Nephron progenitor cell (in vitro differentiated cells): ENCODE measurements around the gene ELMOD2.

ENCODE experiments used
- DNase-seq: peaks from one replicate; pipeline ENCODE4 v3.0.0; 2021
- H3K27ac Mint-ChIP-seq: 2 replicates; pipeline ENCODE4 v1.8.0; 2021; ENCODE audit warnings: mild to moderate bottlenecking, moderate library complexity, mixed read lengths
- H3K27me3 Mint-ChIP-seq: 2 replicates; pipeline ENCODE4 v1.8.0; 2021; ENCODE audit warnings: mild to moderate bottlenecking, low read depth, mixed read lengths; ENCODE audit not compliant: poor library complexity
- H3K36me3 Mint-ChIP-seq: 2 replicates; pipeline ENCODE4 v1.8.0; 2021; ENCODE audit warnings: low read depth, mixed read lengths
- H3K4me1 Mint-ChIP-seq: 2 replicates; pipeline ENCODE4 v1.8.0; 2021; ENCODE audit warnings: mixed read lengths
- H3K4me3 Mint-ChIP-seq: 2 replicates; pipeline ENCODE4 v1.8.0; 2021; ENCODE audit warnings: mild to moderate bottlenecking, moderate library complexity, mixed read lengths
- H3K9me3 Mint-ChIP-seq: 2 replicates; pipeline ENCODE4 v1.8.0; 2021; ENCODE audit warnings: mild to moderate bottlenecking, moderate library complexity, mixed read lengths
- CTCF ChIP-seq: fragments of 200-600 bp; sonication (generic); IDR thresholded peaks from 2 replicates; pipeline ENCODE4 v1.5.0; 2021; ENCODE audit warnings: antibody characterized with exemption

Gene ELMOD2

DNA sequence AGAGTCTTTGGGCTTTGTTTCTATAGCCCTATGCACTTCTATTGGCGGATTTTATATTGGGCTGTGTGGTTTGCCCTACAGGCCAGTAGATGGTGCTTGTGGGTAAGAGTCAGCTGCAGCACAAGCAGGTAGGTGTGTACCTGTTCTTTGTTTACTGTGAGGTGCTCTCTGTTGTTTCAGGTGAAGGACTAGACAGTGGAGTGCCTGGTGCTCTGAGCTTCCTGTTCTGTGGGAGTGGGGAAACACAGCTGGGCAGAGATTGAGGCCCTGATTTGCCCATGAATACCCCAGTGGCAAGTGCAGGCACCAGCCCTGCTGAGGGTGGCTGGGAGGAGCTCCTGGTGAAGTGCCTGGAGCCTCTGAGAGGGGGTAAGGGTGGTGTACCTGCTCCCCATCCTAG, 71.1 kb downstream of the ELMOD2 start:
- peaks cover 45% of the 10 kb centered on the region for H3K27me3 Mint-ChIP-seq
- DNase-seq: no peak

DNA sequence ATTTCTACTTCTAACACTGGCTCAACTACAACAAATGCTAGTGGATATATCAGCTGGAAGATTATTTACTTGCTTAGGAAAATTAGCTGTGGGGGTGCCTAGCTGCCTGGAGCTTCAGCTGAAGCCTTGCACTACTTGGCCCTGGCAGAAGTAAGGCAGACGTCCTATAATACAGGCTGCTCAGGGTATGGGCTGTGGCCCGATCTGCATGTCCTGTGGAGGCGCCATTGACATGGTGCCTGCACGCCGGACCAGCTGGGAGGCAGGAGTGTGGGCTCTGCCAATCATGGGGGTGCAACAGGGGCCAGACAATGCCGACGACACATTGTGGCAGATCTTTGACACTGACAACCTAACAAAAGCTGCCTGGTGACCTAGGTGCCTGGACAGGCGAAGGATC, 76.4 kb downstream of the ELMOD2 start:
- no peak for DNase-seq
- Mint-ChIP-seq H3K27ac (no peak overlapping the region), H3K9me3 (no peaks in the 10 kb centered on the region), H3K36me3 (no peaks in the 10 kb centered on the region), H3K4me1 (peaks cover 6% of the 10 kb centered on the region), H3K27me3 (peaks cover 30% of the 10 kb centered on the region), H3K4me3 (no peak overlapping the region)
- no peak for TF ChIP-seq CTCF

More for the DNA sequence above, 71.1 kb downstream of the ELMOD2 start:
- Mint-ChIP-seq H3K4me1 (no peaks in the 10 kb centered on the region), H3K9me3 (peaks cover 23% of the 10 kb centered on the region), H3K4me3 (no peak overlapping the region), H3K36me3 (no peaks in the 10 kb centered on the region), H3K27ac (no peak overlapping the region)
- TF ChIP-seq CTCF: peak; percentile 28

- peaks cover 25% of the 10 kb centered on the region for H3K27me3 Mint-ChIP-seq
- H3K9me3 Mint-ChIP-seq: no peaks in the 10 kb centered on the region
- no peaks in the 10 kb centered on the region for H3K36me3 Mint-ChIP-seq
- H3K4me3 Mint-ChIP-seq: no peak overlapping the region
- peaks cover 11% of the 10 kb centered on the region for H3K4me1 Mint-ChIP-seq
- no peak for DNase-seq
- no peak for TF ChIP-seq CTCF
- H3K27ac Mint-ChIP-seq: no peak overlapping the region
Measured at GRCh38 chr4:140602714-140603113, 78.7 kb downstream of the ELMOD2 start.

GRCh38 chr4:140603286-140603685, 79.3 kb downstream of the ELMOD2 start:
- Mint-ChIP-seq H3K4me3 (no peak overlapping the region), H3K36me3 (no peaks in the 10 kb centered on the region)

More at GRCh38 chr4:140603286-140603685, 79.3 kb downstream of the ELMOD2 start:
- peaks cover 24% of the 10 kb centered on the region for H3K27me3 Mint-ChIP-seq
- no peaks in the 10 kb centered on the region for H3K9me3 Mint-ChIP-seq
- peaks cover 17% of the 10 kb centered on the region for H3K4me1 Mint-ChIP-seq
- H3K27ac Mint-ChIP-seq: no peak overlapping the region
- DNase-seq: no peak
- no peak for TF ChIP-seq CTCF
